CD4-positive, CD25-positive, alpha-beta regulatory T cell (primary cell): ENCODE measurements around the gene HNRNPA3. TPM values are rescaled to one million over a fixed set of nuclear protein-coding genes. Genes with fewer than 3 reads are reported as not detected.

Source experiments
- ATAC-seq, 2 donors: fragments of 150-1000 bp; cut with Tn5 transposase; one replicate each; pipeline ENCODE4 v1.10.0; 2021; ENCODE audit warnings: low read depth in 2 of 2, moderate number of reproducible peaks in 2 of 2, moderate library complexity in 1 of 2
- DNase-seq, 3 donors: peaks; one replicate each; pipeline versions ENCODE4 v3.0.0 to v3.0.0-alpha.2; 2012 to 2022; ENCODE audit warnings: mixed read lengths in 1 of 3
- H3K27ac ChIP-seq: one replicate; pipeline ENCODE4 v1.7.0; 2013; ENCODE audit warnings: mild to moderate bottlenecking, low read length; ENCODE audit not compliant: insufficient read depth, poor library complexity, severe bottlenecking
- H3K27me3 ChIP-seq: one replicate; pipeline ENCODE4 v1.7.0; 2013; ENCODE audit warnings: low read length; ENCODE audit not compliant: control insufficient read depth, insufficient read depth
- H3K36me3 ChIP-seq: one replicate; pipeline ENCODE4 v1.7.0; 2013; ENCODE audit warnings: mild to moderate bottlenecking, low read length, moderate library complexity; ENCODE audit not compliant: control insufficient read depth, insufficient read depth
- H3K4me1 ChIP-seq: 2 replicates; pipeline ENCODE4 v1.7.0; 2013; ENCODE audit warnings: mild to moderate bottlenecking, low read length; ENCODE audit not compliant: insufficient read depth, control insufficient read depth, poor library complexity, severe bottlenecking
- H3K4me3 ChIP-seq: one replicate; pipeline ENCODE4 v1.7.0; 2013; ENCODE audit warnings: low read depth, mild to moderate bottlenecking, low read length, moderate library complexity
- H3K9me3 ChIP-seq, 2 experiments: 1 replicate in 1 of 2; 2 replicates in 1 of 2; pipeline ENCODE4 v1.7.0; 2013; ENCODE audit warnings: low read length in 2 of 2, mild to moderate bottlenecking in 1 of 2, moderate library complexity in 1 of 2; ENCODE audit not compliant: control insufficient read depth in 2 of 2
- H3K27ac Mint-ChIP-seq, 3 donors: one replicate each; pipeline ENCODE4 v1.8.0; 2020 to 2022; ENCODE audit warnings: mild to moderate bottlenecking in 3 of 3, mixed read lengths in 3 of 3, moderate library complexity in 2 of 3
- H3K27me3 Mint-ChIP-seq: one replicate; pipeline ENCODE4 v1.8.0; 2022; ENCODE audit warnings: mild to moderate bottlenecking, mixed read lengths
- H3K36me3 Mint-ChIP-seq: one replicate; pipeline ENCODE4 v1.8.0; 2020; ENCODE audit warnings: mixed read lengths
- H3K4me1 Mint-ChIP-seq, 4 donors: one replicate each; pipeline ENCODE4 v1.8.0; 2020 to 2022; ENCODE audit warnings: mixed read lengths in 4 of 4, mild to moderate bottlenecking in 1 of 4
- H3K4me3 Mint-ChIP-seq, 4 donors: one replicate each; pipeline ENCODE4 v1.8.0; 2020 to 2022; ENCODE audit warnings: mild to moderate bottlenecking in 4 of 4, mixed read lengths in 4 of 4, moderate library complexity in 3 of 4
- H3K9me3 Mint-ChIP-seq, 7 donors: one replicate each; pipeline ENCODE4 v1.8.0; 2020 to 2022; ENCODE audit warnings: mixed read lengths in 7 of 7, mild to moderate bottlenecking in 3 of 7, moderate library complexity in 2 of 7
- polyA plus RNA-seq, 4 donors: library from polyadenylated mRNA; unstranded; fragments of 300-500 nt; fragmentation: Illumina TruSeq; gene quantifications; one replicate each; pipeline ENCODE4 v1.2.3, GENCODE V29; 2021
- total RNA-seq: library from RNA; stranded (reverse); gene quantifications from one replicate; pipeline ENCODE4 v1.2.3, GENCODE V29; 2022

Gene HNRNPA3
- total and polyA plus RNA-seq, 5 donors from 2014 or later: 38.8 to 231 (median 58.1) TPM

DNA sequence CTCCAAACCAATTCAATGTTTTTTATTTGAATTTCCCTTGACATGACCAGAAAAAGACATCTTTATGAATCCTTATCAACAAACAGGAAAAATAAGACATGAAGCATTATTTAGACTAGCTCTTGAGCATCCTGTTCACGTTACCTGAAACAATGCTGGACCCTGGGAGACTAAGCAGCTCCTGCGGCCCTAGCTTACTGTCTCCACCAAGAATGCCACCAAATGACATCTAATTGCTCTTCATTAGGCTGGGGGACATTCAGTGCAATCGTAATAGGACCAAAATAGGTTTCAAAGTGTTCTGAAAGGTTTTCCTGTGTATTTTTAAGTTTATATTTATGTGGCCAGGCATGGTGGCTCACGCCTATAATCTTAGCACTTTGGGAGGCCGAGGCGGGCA lies 26.5 kb downstream of the HNRNPA3 start:
- H3K36me3 Mint-ChIP-seq: peaks cover 26% of the 10 kb centered on the region
- Histone ChIP-seq H3K4me1 (peaks cover 62% of the 10 kb centered on the region), H3K9me3 (no peaks in the 10 kb centered on the region), H3K27ac (peak overlapping the region; percentile 71), H3K27me3 (no peaks in the 10 kb centered on the region), H3K36me3 (peaks cover 17% of the 10 kb centered on the region), H3K4me3 (peak overlapping the region; percentile 28)
- H3K4me1 Mint-ChIP-seq: peaks cover 39 to 90% (median 76%) of the 10 kb centered on the region in 4 donors
- H3K9me3 Mint-ChIP-seq: no peaks in the 10 kb centered on the region
- peak overlapping the region; percentile 78 to 87 (median 82) for H3K27ac Mint-ChIP-seq
- ATAC-seq: no peak
- peak overlapping the region in 3 of 4 donors; percentile 37 to 61 (median 38) for H3K4me3 Mint-ChIP-seq
- H3K27me3 Mint-ChIP-seq: no peaks in the 10 kb centered on the region
- no peak for DNase-seq

DNA sequence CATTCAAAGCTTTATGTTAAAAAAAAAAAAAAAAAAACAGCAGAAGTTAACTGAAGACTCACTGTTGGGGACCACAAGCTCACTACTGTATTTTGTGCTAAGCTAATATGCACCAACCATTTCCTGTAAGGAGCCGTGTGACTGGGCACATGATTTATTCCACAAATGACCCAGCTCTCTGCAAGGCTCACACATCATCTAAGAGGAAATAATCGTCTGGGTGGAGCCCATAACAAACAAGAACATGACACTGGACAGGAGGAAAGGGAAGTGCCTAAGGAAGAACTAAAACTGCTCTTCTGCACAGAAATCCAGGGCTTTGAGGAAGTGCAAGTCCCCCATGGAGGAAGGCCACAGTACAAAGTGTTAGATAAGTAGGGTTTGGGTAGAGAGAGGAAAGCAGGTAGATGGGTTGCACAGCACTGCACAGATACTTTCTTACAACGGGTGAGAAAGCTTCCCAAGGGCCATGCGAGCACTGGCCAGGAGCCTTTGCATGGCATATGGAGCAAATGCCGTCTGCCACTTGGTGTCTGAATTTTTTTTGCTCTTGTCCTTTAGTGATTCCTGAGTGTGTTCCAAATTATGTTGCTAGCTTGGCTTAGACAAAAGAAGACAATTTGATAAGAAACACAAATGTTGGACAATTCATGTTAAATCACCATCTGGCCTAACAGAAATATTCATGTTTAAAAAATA lies 27.5 kb downstream of the HNRNPA3 start:
- peak overlapping the region; percentile 78 to 87 (median 81) for H3K27ac Mint-ChIP-seq
- H3K4me3 ChIP-seq: peak overlapping the region; percentile 54
- H3K9me3 Mint-ChIP-seq: no peaks in the 10 kb centered on the region
- peaks cover 18% of the 10 kb centered on the region for H3K36me3 Mint-ChIP-seq
- peaks cover 43 to 89% (median 79%) of the 10 kb centered on the region in 4 donors for H3K4me1 Mint-ChIP-seq
- no peaks in the 10 kb centered on the region for H3K9me3 ChIP-seq
- H3K27me3 ChIP-seq: no peaks in the 10 kb centered on the region
- no peaks in the 10 kb centered on the region for H3K27me3 Mint-ChIP-seq
- peak overlapping the region; percentile 61 to 70 (median 61) for H3K4me3 Mint-ChIP-seq
- H3K4me1 ChIP-seq: peaks cover 69% of the 10 kb centered on the region
- peaks cover 10% of the 10 kb centered on the region for H3K36me3 ChIP-seq
- ATAC-seq: peak; percentile 77 to 85
- H3K27ac ChIP-seq: peak overlapping the region; percentile 71
- peak; percentile 10 to 85 (median 53) for DNase-seq

- H3K36me3 Mint-ChIP-seq: peaks cover 10% of the 10 kb centered on the region
- H3K27ac Mint-ChIP-seq: peak overlapping the region; percentile 78 to 89 (median 87)
- Histone ChIP-seq H3K9me3 (no peaks in the 10 kb centered on the region), H3K4me1 (peaks cover 81% of the 10 kb centered on the region), H3K36me3 (peaks cover 5% of the 10 kb centered on the region), H3K27ac (peak overlapping the region; percentile 71), H3K27me3 (no peaks in the 10 kb centered on the region), H3K4me3 (peak overlapping the region; percentile 54)
- peak overlapping the region; percentile 0 to 70 (median 31) for H3K4me3 Mint-ChIP-seq
- peaks cover 43 to 93% (median 76%) of the 10 kb centered on the region in 4 donors for H3K4me1 Mint-ChIP-seq
- peak in 1 of 2 donors; percentile 27 for ATAC-seq
- H3K27me3 Mint-ChIP-seq: no peaks in the 10 kb centered on the region
- no peak for DNase-seq
- no peaks in the 10 kb centered on the region for H3K9me3 Mint-ChIP-seq
These were observed 29.1 kb downstream of the HNRNPA3 start for GRCh38 chr2:177241711-177242120.

GRCh38 chr2:177242121-177242987 lies 29.8 kb downstream of the HNRNPA3 start:
- Mint-ChIP-seq H3K27me3 (no peaks in the 10 kb centered on the region), H3K36me3 (peaks cover 10% of the 10 kb centered on the region)
- ATAC-seq: no peak

DNA sequence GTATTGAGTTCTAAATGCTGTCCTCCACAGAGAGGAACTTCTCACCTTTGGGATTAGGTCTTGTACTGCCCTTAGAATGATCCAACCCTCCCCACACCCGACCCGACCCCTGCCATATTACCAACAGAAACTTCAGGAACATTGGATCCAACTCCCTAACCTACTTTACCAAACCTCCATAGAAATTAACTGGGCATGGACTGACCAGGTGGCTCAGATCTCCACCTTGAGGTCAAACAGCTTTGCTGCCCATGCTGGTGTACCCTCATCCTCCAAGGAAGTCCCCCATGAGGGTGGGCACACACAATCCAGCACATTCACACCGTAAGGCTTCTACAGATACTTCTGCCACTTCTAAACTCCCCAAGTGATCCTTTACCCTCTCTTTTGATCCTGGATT lies 30.5 kb downstream of the HNRNPA3 start:
- Mint-ChIP-seq H3K27me3 (no peaks in the 10 kb centered on the region), H3K36me3 (peaks cover 10% of the 10 kb centered on the region), H3K9me3 (no peaks in the 10 kb centered on the region), H3K4me3 (peak overlapping the region; percentile 1 to 74 (median 66)), H3K4me1 (peaks cover 46 to 98% (median 78%) of the 10 kb centered on the region in 4 donors), H3K27ac (peak overlapping the region; percentile 78 to 87 (median 79))
- no peak for ATAC-seq
- Histone ChIP-seq H3K4me3 (peak overlapping the region; percentile 54), H3K27me3 (no peaks in the 10 kb centered on the region), H3K27ac (peak overlapping the region; percentile 71), H3K36me3 (peaks cover 5% of the 10 kb centered on the region), H3K9me3 (no peaks in the 10 kb centered on the region), H3K4me1 (peaks cover 89% of the 10 kb centered on the region)
- DNase-seq: no peak

More at GRCh38 chr2:177242121-177242987, 29.8 kb downstream of the HNRNPA3 start:
- H3K9me3 ChIP-seq: no peaks in the 10 kb centered on the region
- Mint-ChIP-seq H3K27ac (peak overlapping the region; percentile 78 to 89 (median 87)), H3K9me3 (no peaks in the 10 kb centered on the region), H3K4me1 (peaks cover 47 to 96% (median 80%) of the 10 kb centered on the region in 4 donors), H3K4me3 (peak overlapping the region; percentile 1 to 74 (median 66))
- peak overlapping the region; percentile 71 for H3K27ac ChIP-seq
- DNase-seq: no peak
- H3K4me3 ChIP-seq: peak overlapping the region; percentile 54
- no peaks in the 10 kb centered on the region for H3K27me3 ChIP-seq
- peaks cover 88% of the 10 kb centered on the region for H3K4me1 ChIP-seq
- H3K36me3 ChIP-seq: peaks cover 5% of the 10 kb centered on the region

- peaks cover 10% of the 10 kb centered on the region for H3K36me3 Mint-ChIP-seq
- H3K27me3 ChIP-seq: no peaks in the 10 kb centered on the region
- H3K4me3 Mint-ChIP-seq: peak overlapping the region in 3 of 4 donors; percentile 48 to 70 (median 61)
- no peaks in the 10 kb centered on the region for H3K27me3 Mint-ChIP-seq
- peaks cover 3% of the 10 kb centered on the region for H3K36me3 ChIP-seq
- peaks cover 85% of the 10 kb centered on the region for H3K4me1 ChIP-seq
- H3K27ac Mint-ChIP-seq: peak overlapping the region; percentile 79 to 87 (median 80)
- H3K4me3 ChIP-seq: no peak overlapping the region
- H3K9me3 ChIP-seq: no peaks in the 10 kb centered on the region
- H3K4me1 Mint-ChIP-seq: peaks cover 42 to 97% (median 75%) of the 10 kb centered on the region in 4 donors
- H3K9me3 Mint-ChIP-seq: no peaks in the 10 kb centered on the region
- ATAC-seq: no peak
- DNase-seq: no peak
- H3K27ac ChIP-seq: peak overlapping the region; percentile 71
These were observed 30.9 kb downstream of the HNRNPA3 start for GRCh38 chr2:177243476-177243875.

DNA sequence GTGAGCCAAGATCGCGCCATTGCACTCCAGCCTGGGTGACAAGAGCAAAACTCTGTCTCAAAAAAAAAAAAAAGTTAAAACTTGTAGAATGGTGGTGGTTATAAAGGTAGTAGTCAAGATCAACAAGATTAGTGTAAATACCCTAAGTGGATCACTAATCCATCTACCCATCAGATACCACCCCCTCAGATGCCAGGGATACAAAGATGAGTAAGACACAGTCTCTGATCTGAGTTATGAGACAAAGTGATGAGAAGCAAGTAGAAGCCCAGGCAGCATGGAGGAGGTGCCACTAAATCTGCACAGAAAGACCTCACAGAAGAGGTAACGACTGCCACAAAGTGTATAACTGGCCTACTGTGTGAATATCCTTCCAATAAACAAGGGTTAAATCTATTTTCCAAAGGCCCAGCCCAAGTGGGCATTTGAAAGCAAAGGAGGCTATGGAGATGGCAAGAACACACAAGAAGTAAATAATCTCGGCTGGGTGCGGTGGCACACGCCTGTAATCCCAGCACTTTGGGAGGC lies 31.7 kb downstream of the HNRNPA3 start:
- Mint-ChIP-seq H3K27ac (peak overlapping the region; percentile 25 to 73 (median 73)), H3K4me1 (peaks cover 42 to 95% (median 73%) of the 10 kb centered on the region in 4 donors), H3K9me3 (no peaks in the 10 kb centered on the region), H3K27me3 (no peaks in the 10 kb centered on the region), H3K4me3 (peak overlapping the region in 3 of 4 donors; percentile 36 to 65 (median 38)), H3K36me3 (peaks cover 13% of the 10 kb centered on the region)
- no peak overlapping the region for H3K27ac ChIP-seq
- DNase-seq: no peak
- peaks cover 81% of the 10 kb centered on the region for H3K4me1 ChIP-seq
- H3K27me3 ChIP-seq: no peaks in the 10 kb centered on the region
- ATAC-seq: no peak
- peaks cover 7% of the 10 kb centered on the region for H3K36me3 ChIP-seq
- no peaks in the 10 kb centered on the region for H3K9me3 ChIP-seq
- H3K4me3 ChIP-seq: peak overlapping the region; percentile 3
